Breast epithelium (tissue), 3 donors: Measurements from ENCODE around the gene CASK.

ENCODE experiments used
- POLR2A ChIP-seq: fragments of 450-650 bp; IDR thresholded peaks from one replicate; pipeline ENCODE4 v1.6.1; 2016; ENCODE audit warnings: antibody characterized with exemption, mild to moderate bottlenecking, moderate library complexity
- TF ChIP-seq, protein P1 (sequence below), 3 donors: fragments of 450-650 bp; IDR thresholded peaks; one replicate each; pipeline ENCODE4 v1.5.1; 2016 to 2017; ENCODE audit warnings: antibody characterized with exemption in 3 of 3, mild to moderate bottlenecking in 3 of 3, moderate library complexity in 3 of 3

DNA sequence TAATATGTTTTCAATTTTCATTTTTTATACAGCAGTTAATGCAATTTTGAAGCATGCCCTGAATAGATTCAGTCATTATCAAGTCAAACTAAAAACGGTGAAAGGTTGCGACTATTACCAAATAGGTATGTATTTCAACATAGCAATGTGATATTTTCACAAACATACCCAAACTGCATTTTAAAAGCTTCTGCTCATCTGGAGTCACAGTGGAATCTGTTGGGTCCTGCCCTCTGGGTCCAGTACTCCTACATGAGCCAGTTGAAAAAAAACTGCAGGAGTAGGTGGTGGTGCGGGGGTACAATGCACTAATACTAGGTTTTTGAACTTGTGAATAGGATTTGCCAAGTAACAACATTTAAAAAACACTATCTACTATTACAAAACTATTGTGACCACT is 233.6 kb downstream of the CASK start:
- TF ChIP-seq, protein P1, sequence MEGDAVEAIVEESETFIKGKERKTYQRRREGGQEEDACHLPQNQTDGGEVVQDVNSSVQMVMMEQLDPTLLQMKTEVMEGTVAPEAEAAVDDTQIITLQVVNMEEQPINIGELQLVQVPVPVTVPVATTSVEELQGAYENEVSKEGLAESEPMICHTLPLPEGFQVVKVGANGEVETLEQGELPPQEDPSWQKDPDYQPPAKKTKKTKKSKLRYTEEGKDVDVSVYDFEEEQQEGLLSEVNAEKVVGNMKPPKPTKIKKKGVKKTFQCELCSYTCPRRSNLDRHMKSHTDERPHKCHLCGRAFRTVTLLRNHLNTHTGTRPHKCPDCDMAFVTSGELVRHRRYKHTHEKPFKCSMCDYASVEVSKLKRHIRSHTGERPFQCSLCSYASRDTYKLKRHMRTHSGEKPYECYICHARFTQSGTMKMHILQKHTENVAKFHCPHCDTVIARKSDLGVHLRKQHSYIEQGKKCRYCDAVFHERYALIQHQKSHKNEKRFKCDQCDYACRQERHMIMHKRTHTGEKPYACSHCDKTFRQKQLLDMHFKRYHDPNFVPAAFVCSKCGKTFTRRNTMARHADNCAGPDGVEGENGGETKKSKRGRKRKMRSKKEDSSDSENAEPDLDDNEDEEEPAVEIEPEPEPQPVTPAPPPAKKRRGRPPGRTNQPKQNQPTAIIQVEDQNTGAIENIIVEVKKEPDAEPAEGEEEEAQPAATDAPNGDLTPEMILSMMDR (IDR thresholded peaks at IDR 0.05): no peak
- TF ChIP-seq POLR2A: no peak
